Upper lobe of left lung (tissue), 4 donors: ENCODE measurements around the gene CFTR.

Experiments used
- POLR2AphosphoS5 ChIP-seq, 2 donors: sonication (generic); formaldehyde crosslinking; IDR thresholded peaks; one replicate each; pipeline ENCODE4 v1.5.1; 2017; ENCODE audit warnings: antibody characterized with exemption in 2 of 2
- TF ChIP-seq, protein P1 (sequence below), 6 experiments: fragments of 450-650 bp in 4 of 6; fragments of 200-600 bp in 2 of 6; sonication (generic) in 2 of 6; IDR thresholded peaks; one replicate each; pipeline ENCODE4 v1.5.1; 2016 to 2019; ENCODE audit warnings: antibody characterized with exemption in 6 of 6

DNA sequence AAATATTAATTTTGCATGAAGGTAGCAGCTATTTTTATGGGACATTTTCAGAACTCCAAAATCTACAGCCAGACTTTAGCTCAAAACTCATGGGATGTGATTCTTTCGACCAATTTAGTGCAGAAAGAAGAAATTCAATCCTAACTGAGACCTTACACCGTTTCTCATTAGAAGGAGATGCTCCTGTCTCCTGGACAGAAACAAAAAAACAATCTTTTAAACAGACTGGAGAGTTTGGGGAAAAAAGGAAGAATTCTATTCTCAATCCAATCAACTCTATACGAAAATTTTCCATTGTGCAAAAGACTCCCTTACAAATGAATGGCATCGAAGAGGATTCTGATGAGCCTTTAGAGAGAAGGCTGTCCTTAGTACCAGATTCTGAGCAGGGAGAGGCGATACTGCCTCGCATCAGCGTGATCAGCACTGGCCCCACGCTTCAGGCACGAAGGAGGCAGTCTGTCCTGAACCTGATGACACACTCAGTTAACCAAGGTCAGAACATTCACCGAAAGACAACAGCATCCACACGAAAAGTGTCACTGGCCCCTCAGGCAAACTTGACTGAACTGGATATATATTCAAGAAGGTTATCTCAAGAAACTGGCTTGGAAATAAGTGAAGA, 112.3 kb downstream of the CFTR start:
- TF ChIP-seq, protein P1, sequence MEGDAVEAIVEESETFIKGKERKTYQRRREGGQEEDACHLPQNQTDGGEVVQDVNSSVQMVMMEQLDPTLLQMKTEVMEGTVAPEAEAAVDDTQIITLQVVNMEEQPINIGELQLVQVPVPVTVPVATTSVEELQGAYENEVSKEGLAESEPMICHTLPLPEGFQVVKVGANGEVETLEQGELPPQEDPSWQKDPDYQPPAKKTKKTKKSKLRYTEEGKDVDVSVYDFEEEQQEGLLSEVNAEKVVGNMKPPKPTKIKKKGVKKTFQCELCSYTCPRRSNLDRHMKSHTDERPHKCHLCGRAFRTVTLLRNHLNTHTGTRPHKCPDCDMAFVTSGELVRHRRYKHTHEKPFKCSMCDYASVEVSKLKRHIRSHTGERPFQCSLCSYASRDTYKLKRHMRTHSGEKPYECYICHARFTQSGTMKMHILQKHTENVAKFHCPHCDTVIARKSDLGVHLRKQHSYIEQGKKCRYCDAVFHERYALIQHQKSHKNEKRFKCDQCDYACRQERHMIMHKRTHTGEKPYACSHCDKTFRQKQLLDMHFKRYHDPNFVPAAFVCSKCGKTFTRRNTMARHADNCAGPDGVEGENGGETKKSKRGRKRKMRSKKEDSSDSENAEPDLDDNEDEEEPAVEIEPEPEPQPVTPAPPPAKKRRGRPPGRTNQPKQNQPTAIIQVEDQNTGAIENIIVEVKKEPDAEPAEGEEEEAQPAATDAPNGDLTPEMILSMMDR (IDR thresholded peaks at IDR 0.05) = no peak
- no peak for TF ChIP-seq POLR2AphosphoS5 (IDR thresholded peaks at IDR 0.05)
